H1 (cell line): ENCODE measurements around the gene RPS6KA2.

Source experiments
- BRCA1 ChIP-seq: IDR thresholded peaks from 2 replicates; pipeline ENCODE4 v1.6.1; 2012; ENCODE audit warnings: low read depth, low read length, improper control_type of control experiment
- CTCF ChIP-seq, 3 experiments: IDR thresholded peaks; 1 replicate in 2 of 3; 2 replicates in 1 of 3; pipeline versions ENCODE4 v1.5.1 to v1.6.1; 2011; ENCODE audit warnings: low read length in 3 of 3, mild to moderate bottlenecking in 3 of 3, inconsistent platforms in 2 of 3, low read depth in 1 of 3, moderate library complexity in 1 of 3; ENCODE audit not compliant: insufficient read depth in 1 of 3; ENCODE audit errors: control extremely low read depth in 1 of 3
- EP300 ChIP-seq, 2 experiments: IDR thresholded peaks; 1 replicate in 1 of 2; 2 replicates in 1 of 2; pipeline ENCODE4 v1.6.1; 2011 to 2012; ENCODE audit warnings: low read depth in 2 of 2, low read length in 2 of 2, mild to moderate bottlenecking in 2 of 2, borderline replicate concordance in 1 of 2, inconsistent platforms in 1 of 2, moderate library complexity in 1 of 2
- GABPA ChIP-seq: IDR thresholded peaks from 2 replicates; pipeline ENCODE4 v1.6.1; 2011; ENCODE audit warnings: mild to moderate bottlenecking, low read length, moderate library complexity, borderline replicate concordance; ENCODE audit not compliant: insufficient read depth
- POLR2A ChIP-seq, 2 experiments: IDR thresholded peaks; 1 replicate in 1 of 2; 2 replicates in 1 of 2; pipeline ENCODE4 v1.6.1; 2011; ENCODE audit warnings: low read depth in 2 of 2, low read length in 2 of 2, mild to moderate bottlenecking in 2 of 2; ENCODE audit errors: control extremely low read depth in 1 of 2
- POLR2AphosphoS5 ChIP-seq: IDR thresholded peaks from 2 replicates; pipeline ENCODE4 v1.6.1; 2011; ENCODE audit warnings: low read depth, low read length
- TEAD4 ChIP-seq: IDR thresholded peaks from 2 replicates; pipeline ENCODE4 v1.6.1; 2012; ENCODE audit warnings: low read depth, low read length, inconsistent platforms, mixed read lengths

GRCh38 chr6:166621114-166621540 is 5.9 kb downstream of the RPS6KA2 start:
- TF ChIP-seq GABPA (no peak), POLR2A (IDR thresholded peaks at IDR 0.05; ENCODE audit: control extremely low read depth in 1 of 2, low read depth in 2 of 2, low read length in 2 of 2) (no peak), TEAD4 (peak; percentile 61; the same call in 1 of the 2 replicates), POLR2AphosphoS5 (no peak), EP300 (IDR thresholded peaks at IDR 0.05; ENCODE audit: borderline replicate concordance in 1 of 2, low read depth in 2 of 2, low read length in 2 of 2) (no peak), BRCA1 (no peak), CTCF (IDR thresholded peaks at IDR 0.05; ENCODE audit: control extremely low read depth in 1 of 3, insufficient read depth in 1 of 3, low read depth in 1 of 3, low read length in 3 of 3) (no peak)
